ENCODE measurements around the gene TBCA. TPM values are rescaled to one million over a fixed set of nuclear protein-coding genes. Genes with fewer than 3 reads are reported as not detected.
"Not testable (repeated sequence)": the region's sequence is repeated elsewhere in the genome, so short reads cannot be mapped to it uniquely, and the experiment has no call there.

TBCA gene
- polyA plus RNA-seq, 1 donor = 274 TPM

DNA sequence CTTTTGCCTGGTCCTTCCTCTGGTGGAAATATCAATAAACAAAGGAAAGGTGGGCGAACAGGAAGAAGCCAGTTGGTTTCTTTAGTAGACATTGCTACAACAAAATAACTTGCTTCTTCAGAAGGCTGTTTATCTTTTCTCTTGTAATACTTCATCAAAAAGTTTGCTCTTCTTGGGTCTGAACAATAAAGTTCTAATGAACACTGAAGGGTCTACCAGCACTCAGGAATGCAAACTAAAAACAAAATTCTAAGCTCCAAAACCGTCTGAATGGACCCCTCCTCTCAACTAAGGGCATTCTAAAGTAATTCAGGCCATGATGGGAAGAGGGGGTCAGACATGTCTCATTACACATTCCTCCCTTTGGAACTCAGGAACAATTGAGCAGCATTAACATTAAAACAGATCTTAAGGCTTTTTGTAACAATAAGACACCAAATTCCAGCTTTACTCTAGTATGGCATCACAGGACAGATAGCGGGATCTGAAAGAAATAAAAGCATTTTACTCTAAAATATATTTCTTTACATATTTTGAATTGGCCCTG is 2.3 kb downstream of the TBCA start:
- DNase-seq (ENCODE audit: low read depth) = no peak

GRCh38 chr5:77772729-77773128 is 3.4 kb downstream of the TBCA start:
- DNase-seq (ENCODE audit: low read depth) = no peak

DNA sequence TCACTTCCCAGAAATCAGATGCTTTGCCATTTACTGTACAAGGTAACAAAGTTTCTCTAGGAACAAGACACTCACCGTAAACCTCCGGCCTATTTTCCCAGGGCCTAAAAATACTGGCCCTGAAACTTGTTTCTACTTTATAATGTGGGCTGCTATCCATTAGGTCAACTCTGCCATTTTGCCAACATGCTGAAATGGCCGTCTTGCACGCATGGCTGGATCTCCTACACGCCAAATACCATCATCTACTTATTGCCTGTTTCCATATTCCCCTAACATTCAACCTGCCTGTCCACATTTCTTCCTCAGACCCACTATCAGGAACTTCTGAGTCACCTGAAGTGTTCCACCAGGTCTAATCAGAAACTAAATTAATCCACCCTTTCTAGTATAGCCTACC is 4.7 kb downstream of the TBCA start:
- DNase-seq (ENCODE audit: low read depth) = no peak

DNA sequence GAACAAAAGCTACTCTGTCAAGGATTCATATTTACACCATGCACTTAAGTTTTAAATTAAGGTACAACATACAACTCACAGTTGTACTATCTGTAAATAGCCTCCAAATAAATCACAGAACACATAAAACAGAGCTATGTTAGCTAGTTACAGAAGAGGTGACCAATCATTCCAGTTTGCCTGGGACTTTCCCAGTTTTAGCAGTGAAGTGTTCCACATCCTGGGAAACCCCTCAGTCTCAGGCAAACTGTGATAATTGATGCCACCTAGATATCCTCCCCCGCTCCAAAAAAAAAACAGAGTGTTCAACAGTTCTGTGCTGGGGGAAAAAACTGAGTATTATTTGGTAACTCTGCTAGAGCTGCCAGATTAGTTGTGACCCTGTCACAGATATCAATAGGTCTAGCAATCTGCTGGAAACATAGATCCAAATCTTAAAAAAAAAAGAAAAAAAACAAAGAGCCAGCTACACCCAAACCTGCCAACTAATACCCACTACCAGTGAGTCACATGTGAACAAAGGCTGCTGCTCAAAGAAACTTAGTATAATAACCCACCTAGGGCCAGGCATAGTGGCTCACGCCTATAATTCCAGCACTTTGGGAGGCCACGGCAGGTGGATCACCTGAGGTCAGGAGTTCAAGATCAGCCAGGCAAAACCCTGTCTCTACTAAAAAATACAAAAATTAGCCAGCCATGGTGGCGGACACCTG is 5.7 kb downstream of the TBCA start:
- no peak for DNase-seq (ENCODE audit: low read depth)

DNA sequence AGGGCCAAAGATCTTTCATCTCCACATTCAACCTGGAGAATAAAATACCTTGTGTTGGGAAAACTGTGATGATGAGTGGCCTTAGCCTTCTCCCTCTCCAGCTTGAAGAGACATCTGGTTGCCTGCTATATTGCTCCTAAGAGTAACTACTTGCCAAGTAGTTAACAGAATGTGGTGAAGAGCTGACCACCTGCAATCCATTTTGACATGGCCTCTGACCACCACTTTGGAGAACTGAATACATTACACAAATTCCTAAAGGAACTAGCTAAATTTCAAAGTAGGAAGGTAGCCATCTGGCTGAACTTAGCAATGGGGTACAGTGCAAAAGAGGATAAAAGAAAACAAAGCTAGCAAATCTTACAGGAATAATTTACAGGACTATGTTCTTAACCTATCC is 7.2 kb downstream of the TBCA start:
- no peak for DNase-seq (ENCODE audit: low read depth)

- DNase-seq (ENCODE audit: low read depth) = no peak
These were observed 8.8 kb downstream of the TBCA start for GRCh38 chr5:77767301-77767700.

GRCh38 chr5:77761606-77762005 is 14.5 kb downstream of the TBCA start:
- peak; percentile 8 for DNase-seq (ENCODE audit: low read depth)

DNA sequence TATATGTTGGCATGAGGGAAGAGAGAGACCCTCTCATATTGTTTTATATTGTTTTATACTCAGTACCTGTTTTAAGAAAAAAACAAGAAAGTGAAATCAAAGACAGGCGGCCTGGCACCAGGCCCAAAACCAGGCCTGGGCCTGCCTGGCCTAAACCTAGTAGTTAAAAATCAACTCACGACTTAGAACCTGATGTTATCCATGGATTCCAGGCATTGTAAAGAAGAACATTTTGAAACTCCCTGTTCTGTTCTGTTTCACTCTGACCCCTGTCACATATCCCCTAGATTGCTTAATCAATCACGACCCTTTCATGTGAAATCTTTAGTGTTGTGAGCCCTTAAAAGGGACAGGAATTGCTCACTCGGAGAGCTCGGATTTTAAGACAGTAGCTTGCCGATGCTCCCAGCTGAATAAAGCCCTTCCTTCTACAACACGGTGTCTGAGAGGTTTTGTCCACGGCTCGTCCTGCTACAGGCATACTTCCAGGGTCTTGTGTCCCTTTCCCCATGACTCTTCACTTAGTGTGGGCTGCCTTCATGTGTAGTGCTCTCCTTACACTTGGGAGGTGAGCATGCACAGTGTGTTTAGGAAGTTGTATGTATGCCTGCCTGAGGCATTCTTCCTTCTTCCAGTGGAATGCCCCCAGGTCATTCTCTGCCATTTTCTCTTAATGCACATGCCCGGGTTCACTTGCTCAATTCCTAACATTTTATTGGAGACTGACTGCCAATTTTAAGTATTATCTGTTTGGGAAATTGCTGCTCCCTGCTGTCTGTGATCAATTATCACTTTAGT is 17.8 kb downstream of the TBCA start:
- DNase-seq (ENCODE audit: low read depth) = no peak

- no peak for DNase-seq (ENCODE audit: low read depth)
These were observed 24.7 kb downstream of the TBCA start for GRCh38 chr5:77751328-77752023.

- DNase-seq (ENCODE audit: low read depth) = not testable (repeated sequence)
These were observed 25.2 kb downstream of the TBCA start for GRCh38 chr5:77750928-77751327.

DNA sequence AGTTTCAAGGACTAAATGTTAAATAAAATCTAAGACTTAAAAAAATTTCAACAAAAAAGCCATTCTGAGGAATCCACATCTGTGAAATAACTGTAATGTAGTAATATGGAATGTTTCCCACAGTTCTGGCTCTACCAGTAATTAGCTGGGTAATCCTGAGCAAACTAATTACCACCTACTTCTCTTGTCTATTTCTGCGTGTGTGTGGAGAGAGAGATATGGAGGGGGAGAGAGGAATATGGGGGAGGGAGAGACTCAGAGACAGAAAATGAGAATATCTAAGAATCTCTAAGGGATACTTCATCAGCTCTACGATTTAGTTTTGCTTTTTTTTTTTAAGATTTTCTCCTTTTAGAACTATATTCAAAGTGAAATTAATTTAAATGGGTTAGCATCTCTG is 28.0 kb downstream of the TBCA start:
- no peak for DNase-seq (ENCODE audit: low read depth)

GRCh38 chr5:77744116-77744515 is 32.0 kb downstream of the TBCA start:
- no peak for DNase-seq (ENCODE audit: low read depth)

DNA sequence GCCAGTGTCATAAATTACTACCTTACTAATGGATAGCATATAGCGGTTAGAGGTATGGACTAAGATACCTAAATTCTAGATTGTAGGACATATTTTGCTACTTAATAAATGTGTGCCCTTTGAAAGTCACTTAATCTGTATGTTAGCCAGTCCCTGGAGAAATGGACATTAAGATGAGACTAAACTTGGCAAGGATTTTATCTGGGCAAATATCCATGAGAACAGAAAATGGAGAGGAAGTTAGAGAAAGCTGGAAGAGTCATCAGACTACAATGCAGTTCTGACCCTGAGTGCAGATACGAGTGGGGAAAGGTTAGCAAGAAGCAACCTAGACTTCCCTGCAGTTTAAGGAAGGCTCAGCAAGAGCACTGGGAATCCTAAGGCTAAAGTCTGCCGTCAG is 33.0 kb downstream of the TBCA start:
- no peak for DNase-seq (ENCODE audit: low read depth)

GRCh38 chr5:77741608-77742007 is 34.5 kb downstream of the TBCA start:
- DNase-seq (ENCODE audit: low read depth) = no peak

GRCh38 chr5:77734885-77735284 is 41.3 kb downstream of the TBCA start:
- no peak for DNase-seq (ENCODE audit: low read depth)

DNA sequence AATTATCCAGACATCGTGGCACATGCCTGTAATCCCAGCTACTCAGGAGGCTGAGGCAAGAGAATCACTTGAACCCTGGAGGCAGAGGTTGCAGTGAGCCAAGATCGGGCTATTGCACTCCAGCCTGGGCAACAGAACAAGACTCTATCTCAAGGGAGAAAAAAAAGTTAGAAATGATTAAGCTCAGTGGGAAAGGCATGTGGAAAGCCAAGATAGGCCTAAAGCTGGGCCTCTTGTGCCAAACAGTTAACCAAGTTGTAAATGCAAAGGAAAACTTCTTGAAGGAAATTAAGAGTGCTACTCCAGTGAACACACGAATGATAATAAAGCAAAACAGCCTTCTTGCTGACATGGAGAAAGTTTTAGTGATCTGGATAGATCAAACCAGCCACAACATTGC is 43.0 kb downstream of the TBCA start:
- DNase-seq (ENCODE audit: low read depth) = no peak

GRCh38 chr5:77727190-77727589 is 48.9 kb downstream of the TBCA start:
- no peak for DNase-seq (ENCODE audit: low read depth)

DNA sequence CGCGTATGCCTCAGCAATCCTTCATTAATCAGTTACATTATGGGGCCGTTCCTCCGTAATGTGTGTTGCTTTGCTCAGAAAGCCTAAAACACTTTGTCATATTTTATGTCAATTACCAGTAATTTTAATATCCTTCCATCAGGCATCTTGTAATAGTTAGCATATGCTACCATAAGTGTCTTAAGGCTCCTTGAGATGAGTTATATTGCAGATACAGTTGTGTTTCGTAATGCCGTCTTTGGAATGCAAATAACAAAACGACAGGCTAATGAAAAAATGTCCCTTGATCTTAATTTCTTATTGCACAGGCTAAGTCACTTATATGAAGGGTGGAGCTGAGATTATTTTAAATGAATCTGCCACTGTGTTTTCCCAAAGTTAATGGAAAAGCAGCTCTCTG is 50.5 kb downstream of the TBCA start:
- DNase-seq (ENCODE audit: low read depth) = no peak

GRCh38 chr5:77724934-77725333 is 51.2 kb downstream of the TBCA start:
- DNase-seq (ENCODE audit: low read depth) = no peak

GRCh38 chr5:77719666-77720363 is 56.3 kb downstream of the TBCA start:
- DNase-seq (ENCODE audit: low read depth) = no peak

GRCh38 chr5:77718934-77719610 is 57.1 kb downstream of the TBCA start:
- no peak for DNase-seq (ENCODE audit: low read depth)

Measured in forelimb muscle (tissue), 1 donor.